ENCODE results near the gene PRSS3.
"Not testable (repeated sequence)": the region's sequence is repeated elsewhere in the genome, so short reads cannot be mapped to it uniquely, and the experiment has no call there.

The PRSS3 gene

DNA sequence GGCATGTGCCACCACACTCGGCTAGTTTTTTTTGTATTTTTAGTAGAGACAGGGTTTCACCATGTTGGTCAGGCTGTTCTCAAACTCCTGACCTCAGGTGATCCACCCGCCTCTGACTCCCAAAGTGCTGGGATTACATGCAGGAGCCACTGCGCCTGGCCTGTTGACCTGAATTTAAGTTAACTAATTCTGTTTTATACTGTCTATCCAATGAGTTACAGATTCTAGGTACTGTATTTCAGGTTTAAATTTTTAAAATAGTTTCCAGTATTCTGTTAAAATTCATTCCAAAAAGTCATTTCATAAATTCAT is 52.5 kb downstream of the PRSS3 start:
- H3K36me3 ChIP-seq (ENCODE audit: control insufficient read depth, insufficient read depth, low read length); H3K9me3 ChIP-seq (ENCODE audit: control insufficient read depth, insufficient read depth, low read length); H3K27me3 ChIP-seq (ENCODE audit: control insufficient read depth, insufficient read depth, low read length); H3K9ac ChIP-seq (ENCODE audit: low read depth, low read length); H3K4me3 ChIP-seq (ENCODE audit: low read depth, low read length); H3K27ac ChIP-seq (ENCODE audit: low read depth, low read length): not testable (repeated sequence)
- peaks cover 12% of the 10 kb centered on the region for H3K4me1 ChIP-seq (ENCODE audit: control insufficient read depth, insufficient read depth, low read length)
